Measurements from ENCODE around the gene FBF1. TPM values are rescaled to one million over a fixed set of nuclear protein-coding genes. Genes with fewer than 3 reads are reported as not detected.

FBF1 gene
- total RNA-seq, 1 experiment from 2014 or later: 22.8 TPM

GRCh38 chr17:75976175-75976848 is 35.5 kb upstream of the FBF1 start:
- BruUV-seq (replicated peaks): TSS peak; percentile 25
- intact Hi-C loops (cut with micrococcal nuclease): no loop called here
- no peak overlapping the region for H3K27ac ChIP-seq (ENCODE audit: low read depth, low read length)
- peaks cover 24% of the 10 kb centered on the region; the same call in 1 of the 2 replicates for H3K79me2 ChIP-seq (ENCODE audit: insufficient read depth, low read length)
- no peaks in the 10 kb centered on the region for H4K20me1 ChIP-seq (ENCODE audit: insufficient read depth)
- peaks cover 0 to 2% of the 10 kb centered on the region in 2 experiments; a peak in 2 of 4 replicates for H3K36me3 ChIP-seq (ENCODE audit: control insufficient read depth in 1 of 2, insufficient read depth in 2 of 2, low read length in 2 of 2)
- ATAC-seq (no peak), DNase-seq (ENCODE audit: low read depth, low spot score) (no peak)
- H3K27me3 ChIP-seq (ENCODE audit: insufficient read depth, low read length): no peaks in the 10 kb centered on the region
- no peak overlapping the region for H3K4me2 ChIP-seq (ENCODE audit: low read length)
- TF ChIP-seq POLR2A (IDR thresholded peaks at IDR 0.05; ENCODE audit: borderline replicate concordance, extremely low read depth, insufficient read depth, insufficient read length): no peak
- no peak for TF ChIP-seq EZH2phosphoT487 (IDR thresholded peaks at IDR 0.05; ENCODE audit: borderline replicate concordance)
- TF ChIP-seq POLR2AphosphoS5 (IDR thresholded peaks at IDR 0.05; ENCODE audit: low read depth, low read length): no peak
- TF ChIP-seq SRF (IDR thresholded peaks at IDR 0.05; ENCODE audit: low read depth): no peak
- TF ChIP-seq ELF1 (IDR thresholded peaks at IDR 0.05; ENCODE audit: borderline replicate concordance, low read depth): no peak
- TF ChIP-seq SP1 (IDR thresholded peaks at IDR 0.05; ENCODE audit: low read depth): no peak
- no peak for TF ChIP-seq ZFX (IDR thresholded peaks at IDR 0.05)
- TF ChIP-seq CTCF (IDR thresholded peaks at IDR 0.05 in 2 of 3, conservative IDR thresholded peaks at IDR 0.05 in 1 of 3; ENCODE audit: borderline replicate concordance in 1 of 3, insufficient read depth in 1 of 3, low read depth in 2 of 3, low read length in 2 of 3): no peak
- no peak for TF ChIP-seq ATF3 (IDR thresholded peaks at IDR 0.05)
- H3K9ac ChIP-seq (ENCODE audit: low read length): no peak overlapping the region
- ChIA-PET RAD21 (ENCODE audit: low non-redundant PET in 1 of 2, low total read pairs in 2 of 2, uncharacterized antibody in 2 of 2, unreplicated experiment in 2 of 2) (no interaction called here), POLR2A (no interaction called here), CTCF (no interaction called here)
- no peak overlapping the region for H3K4me3 ChIP-seq (replicated peaks in 1 of 2; ENCODE audit: low read depth in 1 of 2, low read length in 2 of 2)
- H3K9me3 ChIP-seq (ENCODE audit: control insufficient read depth in 1 of 2, insufficient read depth in 1 of 2, low read depth in 1 of 2, low read length in 2 of 2): no peaks in the 10 kb centered on the region
- no peaks in the 10 kb centered on the region for H3K9me2 ChIP-seq (ENCODE audit: insufficient read depth)
- H3K4me1 ChIP-seq (ENCODE audit: control insufficient read depth in 1 of 2, insufficient read depth in 2 of 2, low read length in 2 of 2): peaks cover 9 to 19% of the 10 kb centered on the region in 2 experiments
- H2AFZ ChIP-seq (ENCODE audit: low read depth, low read length, poor library complexity, severe bottlenecking): no peak overlapping the region

All from HCT116 (cell line).